ENCODE data around the gene TSHZ2.

TSHZ2 gene

GRCh38 chr20:53258741-53259140, 286.6 kb downstream of the TSHZ2 start:
- no peak for DNase-seq

GRCh38 chr20:53260168-53260567, 288.0 kb downstream of the TSHZ2 start:
- DNase-seq = no peak

GRCh38 chr20:53260591-53260990, 288.4 kb downstream of the TSHZ2 start:
- DNase-seq = no peak

GRCh38 chr20:53262365-53262764, 290.2 kb downstream of the TSHZ2 start:
- DNase-seq = no peak

GRCh38 chr20:53263554-53264438, 291.6 kb downstream of the TSHZ2 start:
- no peak for DNase-seq

GRCh38 chr20:53264604-53265003, 292.4 kb downstream of the TSHZ2 start:
- DNase-seq = no peak

- DNase-seq = no peak
Measured at GRCh38 chr20:53265304-53265875, 293.2 kb downstream of the TSHZ2 start.

GRCh38 chr20:53269380-53269779, 297.2 kb downstream of the TSHZ2 start:
- no peak for DNase-seq

- no peak for DNase-seq
Measured at GRCh38 chr20:53270792-53271375, 298.7 kb downstream of the TSHZ2 start.

- DNase-seq = no peak
Measured at GRCh38 chr20:53274365-53274764, 302.2 kb downstream of the TSHZ2 start.

GRCh38 chr20:53274807-53275206, 302.6 kb downstream of the TSHZ2 start:
- DNase-seq = no peak

- DNase-seq = no peak
Measured at GRCh38 chr20:53276143-53276542, 304.0 kb downstream of the TSHZ2 start.

GRCh38 chr20:53278555-53278954, 306.4 kb downstream of the TSHZ2 start:
- no peak for DNase-seq

- DNase-seq = no peak
Measured at GRCh38 chr20:53279735-53280134, 307.6 kb downstream of the TSHZ2 start.

GRCh38 chr20:53281557-53282117, 309.5 kb downstream of the TSHZ2 start:
- no peak for DNase-seq

GRCh38 chr20:53282217-53282955, 310.2 kb downstream of the TSHZ2 start:
- no peak for DNase-seq

- DNase-seq = no peak
Measured at GRCh38 chr20:53283011-53283410, 310.9 kb downstream of the TSHZ2 start.

GRCh38 chr20:53283597-53283996, 311.4 kb downstream of the TSHZ2 start:
- DNase-seq = no peak

GRCh38 chr20:53284256-53284655, 312.1 kb downstream of the TSHZ2 start:
- no peak for DNase-seq

GRCh38 chr20:53284696-53285095, 312.5 kb downstream of the TSHZ2 start:
- no peak for DNase-seq

GRCh38 chr20:53287357-53288042, 315.3 kb downstream of the TSHZ2 start:
- DNase-seq = no peak

- peak; percentile 10 for DNase-seq
Measured at GRCh38 chr20:53291548-53291947, 319.4 kb downstream of the TSHZ2 start.

Data from hematopoietic multipotent progenitor cell treated with erythropoietin and hydrocortisone succinate and interleukin-3 and kit ligand, for 8 days (in vitro differentiated cells).